Activated CD8-positive, alpha-beta T cell treated with anti-CD3 and anti-CD28 coated beads, Interleukin-2, amount 10 ng/mL, durations not matched to agents 7 days and 5 days (primary cell): ENCODE measurements around the gene KIF1A. TPM values are rescaled to one million over a fixed set of nuclear protein-coding genes. Genes with fewer than 3 reads are reported as not detected.
"Not testable (repeated sequence)": the region's sequence is repeated elsewhere in the genome, so short reads cannot be mapped to it uniquely, and the experiment has no call there.

ENCODE experiments used
- ATAC-seq: fragments of 150-1000 bp; cut with Tn5 transposase; one replicate; pipeline ENCODE4 v1.10.0; 2021; ENCODE audit warnings: moderate library complexity
- CTCF ChIA-PET: fragments of 350-600 bp; sonication (Branson Sonifier 250); formaldehyde crosslinking; loops from one replicate; lab custom pipeline; 2021; ENCODE audit warnings: antibody characterized with exemption; lab: Charles Lee
- POLR2A ChIA-PET: fragments of 350-600 bp; sonication (Branson Sonifier 250); formaldehyde crosslinking; loops from one replicate; lab custom pipeline; 2021; ENCODE audit warnings: antibody characterized with exemption; lab: Charles Lee
- DNase-seq: peaks from one replicate; pipeline ENCODE4 v3.0.0-alpha.2; 2020
- H3K27ac Mint-ChIP-seq: one replicate; pipeline ENCODE4 v1.8.0; 2021; ENCODE audit warnings: mild to moderate bottlenecking, mixed read lengths
- H3K27me3 Mint-ChIP-seq: one replicate; pipeline ENCODE4 v1.8.0; 2021; ENCODE audit warnings: low read depth, mixed read lengths
- H3K36me3 Mint-ChIP-seq: one replicate; pipeline ENCODE4 v1.8.0; 2021; ENCODE audit warnings: low read depth, mixed read lengths
- H3K4me1 Mint-ChIP-seq: one replicate; pipeline ENCODE4 v1.8.0; 2021; ENCODE audit warnings: low read depth, mixed read lengths
- H3K4me3 Mint-ChIP-seq: one replicate; pipeline ENCODE4 v1.8.0; 2021; ENCODE audit warnings: mild to moderate bottlenecking, mixed read lengths
- H3K9me3 Mint-ChIP-seq: one replicate; pipeline ENCODE4 v1.8.0; 2022; ENCODE audit warnings: mixed read lengths; ENCODE audit not compliant: insufficient read depth
- total RNA-seq, 2 experiments: library from RNA; stranded (reverse); gene quantifications; one replicate each; pipeline ENCODE4 v1.2.3, GENCODE V29; 2021

KIF1A gene
- total RNA-seq, 2 experiments from 2014 or later = 0.81 to 1.5 TPM

DNA sequence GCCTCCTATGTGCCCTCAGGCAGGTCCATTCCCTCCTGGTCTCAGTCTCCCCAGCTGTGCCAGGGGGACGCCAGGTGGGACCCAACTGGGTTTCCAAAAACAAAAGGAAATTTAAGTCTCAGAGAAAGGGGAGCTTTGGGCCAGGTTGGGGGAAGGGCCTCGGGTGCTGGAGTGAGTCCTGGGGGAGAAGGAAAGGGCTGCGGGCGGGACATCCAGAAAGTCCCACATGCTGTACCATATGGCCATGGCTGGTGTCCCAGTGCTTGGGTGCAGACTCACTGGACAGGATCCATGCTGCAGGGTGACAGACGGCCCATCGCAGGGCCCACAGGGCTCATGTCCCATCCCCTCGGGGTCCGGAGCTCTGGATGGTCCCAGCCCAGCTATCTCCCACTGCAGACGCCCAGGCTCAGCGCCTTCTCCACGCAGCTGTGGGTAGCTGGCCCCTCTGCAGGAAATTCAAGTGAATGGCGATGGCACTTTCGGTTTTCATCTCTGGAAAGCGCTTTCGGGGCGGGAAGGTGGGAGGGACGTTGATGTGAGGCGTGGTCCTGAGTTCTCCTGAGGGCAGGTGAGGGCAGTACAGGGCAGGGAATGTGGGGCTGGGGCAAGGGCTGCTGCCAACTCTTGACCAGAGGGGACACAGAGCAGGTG is 129.5 kb downstream of the KIF1A start:
- Mint-ChIP-seq H3K27ac (peak overlapping the region; percentile 49), H3K4me1 (peaks cover 20% of the 10 kb centered on the region)
- H3K27me3 Mint-ChIP-seq, H3K36me3 Mint-ChIP-seq, H3K4me3 Mint-ChIP-seq, H3K9me3 Mint-ChIP-seq, POLR2A ChIA-PET, CTCF ChIA-PET: not testable (repeated sequence)
- DNase-seq (peak; percentile 19), ATAC-seq (peak; percentile 60)

DNA sequence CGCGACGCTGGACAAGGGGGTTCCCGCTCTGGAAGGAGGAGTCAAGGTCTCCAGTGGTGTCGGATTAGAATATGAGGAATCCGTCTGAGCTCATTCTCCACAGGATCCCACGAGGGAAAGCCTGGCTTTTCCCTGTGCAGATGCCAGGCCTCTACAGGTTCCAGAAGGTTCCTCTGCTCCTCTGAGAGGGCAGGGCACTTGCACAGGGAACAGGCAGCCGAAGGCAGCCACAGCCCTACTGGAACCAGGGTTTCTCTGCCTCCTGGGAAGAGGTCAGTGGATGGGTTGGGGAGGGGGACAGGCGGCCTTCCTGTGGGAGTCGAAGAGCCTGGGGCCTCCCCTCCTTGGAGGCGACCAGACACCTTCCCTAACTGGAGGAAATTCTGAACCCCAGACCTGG is 130.0 kb downstream of the KIF1A start:
- H3K4me3 Mint-ChIP-seq = no peak overlapping the region
- H3K27ac Mint-ChIP-seq = no peak overlapping the region
- peak; percentile 15 for DNase-seq
- H3K36me3 Mint-ChIP-seq = no peaks in the 10 kb centered on the region
- ChIA-PET CTCF (no interaction called here), POLR2A (no interaction called here)
- ATAC-seq = no peak
- no peaks in the 10 kb centered on the region for H3K9me3 Mint-ChIP-seq
- H3K4me1 Mint-ChIP-seq = peaks cover 20% of the 10 kb centered on the region
- no peaks in the 10 kb centered on the region for H3K27me3 Mint-ChIP-seq

GRCh38 chr2:240688553-240688919 is 131.5 kb downstream of the KIF1A start:
- Mint-ChIP-seq H3K36me3 (no peaks in the 10 kb centered on the region), H3K4me3 (no peak overlapping the region), H3K27me3 (no peaks in the 10 kb centered on the region), H3K9me3 (no peaks in the 10 kb centered on the region), H3K27ac (no peak overlapping the region), H3K4me1 (peaks cover 26% of the 10 kb centered on the region)
- ChIA-PET POLR2A (no interaction called here), CTCF (interaction anchor here (0.8 kb wide), 1 partner anchor 174 kb away, joined by 3 read pairs; no protein-coding TSS in a partner anchor)
- peak; percentile 16 for DNase-seq
- no peak for ATAC-seq

DNA sequence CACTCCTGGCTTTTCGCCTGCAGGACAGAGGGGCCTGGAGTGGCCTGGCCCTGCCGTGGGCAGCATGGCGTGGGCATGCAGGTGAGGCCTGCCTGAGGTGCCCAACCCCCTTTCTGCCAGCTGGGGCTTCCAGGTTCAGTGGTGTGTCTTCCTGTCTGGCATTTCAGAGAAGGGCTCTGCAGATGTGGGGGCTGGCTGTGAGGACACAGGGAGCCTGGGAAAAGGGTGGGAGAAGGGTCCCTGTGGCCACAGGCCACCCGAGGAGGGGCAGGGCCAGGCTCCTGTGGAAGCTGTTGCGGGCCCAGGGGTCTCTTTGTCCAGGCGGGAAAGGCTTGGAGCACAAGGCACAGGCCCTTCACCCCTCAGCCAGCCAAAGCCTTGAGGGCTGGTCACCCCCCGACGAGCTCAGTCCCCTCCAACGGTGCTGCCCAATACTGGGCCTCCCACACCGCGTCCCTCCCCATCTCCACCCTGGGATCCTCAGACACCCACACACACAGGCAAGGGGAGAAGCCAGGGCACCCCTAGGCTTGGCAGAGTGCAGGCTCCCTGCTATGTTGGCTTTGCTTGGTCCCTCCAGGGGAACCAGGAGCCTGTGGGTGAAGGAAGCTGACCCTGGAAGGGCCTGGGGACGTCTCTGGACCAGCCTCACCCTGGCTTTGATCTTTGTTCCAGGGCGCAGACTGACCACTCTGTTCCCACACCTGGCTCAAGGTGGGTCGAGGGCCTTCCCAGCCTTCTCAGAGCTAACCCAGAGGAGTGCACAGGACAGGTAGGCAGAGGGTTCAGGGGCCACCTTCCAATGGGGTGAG is 132.1 kb downstream of the KIF1A start:
- no peak overlapping the region for H3K27ac Mint-ChIP-seq
- H3K4me3 Mint-ChIP-seq = no peak overlapping the region
- no peaks in the 10 kb centered on the region for H3K36me3 Mint-ChIP-seq
- DNase-seq = peak; percentile 16
- ChIA-PET POLR2A (no interaction called here), CTCF (interaction anchor here (0.8 kb wide), 1 partner anchor 174 kb away, joined by 3 read pairs; no protein-coding TSS in a partner anchor)
- H3K9me3 Mint-ChIP-seq = no peaks in the 10 kb centered on the region
- peaks cover 26% of the 10 kb centered on the region for H3K4me1 Mint-ChIP-seq
- ATAC-seq = no peak
- no peaks in the 10 kb centered on the region for H3K27me3 Mint-ChIP-seq

DNA sequence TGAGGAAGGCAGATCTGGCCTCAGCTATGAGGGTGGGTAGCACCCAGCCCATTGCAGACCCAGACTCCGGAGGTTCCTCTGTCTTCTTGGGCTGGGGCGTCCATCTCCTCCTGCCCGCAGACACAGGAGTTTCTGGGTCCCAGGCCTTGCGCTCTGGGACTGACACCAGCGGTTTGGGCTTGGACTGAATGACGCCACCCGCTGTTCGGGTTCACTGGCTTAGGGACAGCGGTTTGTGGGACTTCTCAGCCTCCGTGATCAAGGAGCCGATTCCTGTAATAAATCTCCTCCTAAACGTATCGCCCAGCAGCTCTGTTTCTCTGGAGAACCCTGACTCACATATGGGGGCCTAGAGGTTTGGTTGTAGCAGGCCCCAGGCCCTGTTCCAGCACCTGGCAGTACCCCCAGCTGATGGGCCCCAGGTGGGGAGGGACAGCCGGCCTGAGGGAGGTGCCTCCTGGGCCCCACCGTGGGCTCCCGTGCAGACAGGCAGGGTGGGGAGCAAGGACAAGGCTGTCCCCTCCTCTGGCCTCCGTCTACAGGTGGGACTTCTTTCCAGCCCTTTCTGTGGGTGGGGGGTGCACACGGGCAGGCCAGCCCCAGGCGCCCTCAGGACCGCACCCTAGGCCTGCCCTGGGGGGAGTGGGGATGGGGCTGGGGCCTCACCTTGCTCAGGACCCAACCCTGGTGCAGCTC is 132.8 kb downstream of the KIF1A start:
- ATAC-seq (no peak), DNase-seq (peak; percentile 12)
- Mint-ChIP-seq H3K4me1 (peaks cover 26% of the 10 kb centered on the region), H3K36me3 (no peaks in the 10 kb centered on the region), H3K9me3 (no peaks in the 10 kb centered on the region), H3K27me3 (no peaks in the 10 kb centered on the region), H3K27ac (no peak overlapping the region), H3K4me3 (no peak overlapping the region)
- CTCF ChIA-PET = interaction anchor here (1.4 kb wide), 1 partner anchor 173 kb away, joined by 3 read pairs; no protein-coding TSS in a partner anchor
- POLR2A ChIA-PET = interaction anchor here (0.6 kb wide), 1 partner anchor 296 kb away, joined by 3 read pairs; no protein-coding TSS in a partner anchor

- POLR2A ChIA-PET = interaction anchor here (0.6 kb wide), 1 partner anchor 297 kb away, joined by 3 read pairs; no protein-coding TSS in a partner anchor
These were observed 133.6 kb downstream of the KIF1A start for GRCh38 chr2:240686460-240686859.

GRCh38 chr2:240685771-240686371 is 134.1 kb downstream of the KIF1A start:
- H3K27me3 Mint-ChIP-seq = no peaks in the 10 kb centered on the region
- H3K4me1 Mint-ChIP-seq = peaks cover 24% of the 10 kb centered on the region
- ATAC-seq (no peak), DNase-seq (peak; percentile 25)
- H3K9me3 Mint-ChIP-seq = no peaks in the 10 kb centered on the region
- H3K36me3 Mint-ChIP-seq = no peaks in the 10 kb centered on the region
- ChIA-PET POLR2A (no interaction called here), CTCF (interaction anchor here (1.4 kb wide), 1 partner anchor 172 kb away, joined by 3 read pairs; no protein-coding TSS in a partner anchor)
- H3K4me3 Mint-ChIP-seq = no peak overlapping the region
- H3K27ac Mint-ChIP-seq = no peak overlapping the region

More at GRCh38 chr2:240686460-240686859, 133.6 kb downstream of the KIF1A start:
- Mint-ChIP-seq H3K4me3 (no peak overlapping the region), H3K27ac (peak overlapping the region; percentile 17), H3K9me3 (no peaks in the 10 kb centered on the region), H3K4me1 (peaks cover 26% of the 10 kb centered on the region), H3K36me3 (no peaks in the 10 kb centered on the region), H3K27me3 (no peaks in the 10 kb centered on the region)
- no peak for ATAC-seq
- CTCF ChIA-PET = interaction anchor here (1.4 kb wide), 1 partner anchor 172 kb away, joined by 3 read pairs; no protein-coding TSS in a partner anchor
- peak; percentile 18 for DNase-seq

GRCh38 chr2:240683980-240684728 is 135.9 kb downstream of the KIF1A start:
- POLR2A ChIA-PET, DNase-seq, H3K36me3 Mint-ChIP-seq, H3K27me3 Mint-ChIP-seq, H3K9me3 Mint-ChIP-seq, CTCF ChIA-PET: not testable (repeated sequence)
- peak; percentile 38 for ATAC-seq
- peaks cover 17% of the 10 kb centered on the region for H3K4me1 Mint-ChIP-seq
- H3K4me3 Mint-ChIP-seq = peak overlapping the region; percentile 47
- peak overlapping the region; percentile 66 for H3K27ac Mint-ChIP-seq

GRCh38 chr2:240683329-240683979 is 136.6 kb downstream of the KIF1A start:
- peaks cover 17% of the 10 kb centered on the region for H3K4me1 Mint-ChIP-seq
- H3K9me3 Mint-ChIP-seq, H3K36me3 Mint-ChIP-seq, H3K27me3 Mint-ChIP-seq, H3K27ac Mint-ChIP-seq, DNase-seq, POLR2A ChIA-PET, CTCF ChIA-PET: not testable (repeated sequence)
- peak; percentile 68 for ATAC-seq
- peak overlapping the region; percentile 47 for H3K4me3 Mint-ChIP-seq

GRCh38 chr2:240682431-240683224 is 137.4 kb downstream of the KIF1A start, which contains the start of gene AQP12B:
TSS of gene AQP12B (minus strand) at chr2:240682885. CDS start at chr2:240682837, 48 bp downstream.
- CTCF ChIA-PET, H3K36me3 Mint-ChIP-seq, H3K27me3 Mint-ChIP-seq, H3K9me3 Mint-ChIP-seq, H3K27ac Mint-ChIP-seq, POLR2A ChIA-PET, ATAC-seq, DNase-seq: not testable (repeated sequence)
- Mint-ChIP-seq H3K4me3 (peak within 1 kb of the TSS; percentile 47), H3K4me1 (peaks cover 17% of the 10 kb centered on the region)
